HepG2 (cell line): Measurements from ENCODE around the gene CD109. TPM values are rescaled to one million over a fixed set of nuclear protein-coding genes. Genes with fewer than 3 reads are reported as not detected.

Source experiments
- ATAC-seq: fragments of 200-7000 bp; cut with Tn5 transposase; 3 replicates; pipeline ENCODE4 v1.9.1; 2020; ENCODE audit warnings: mild to moderate bottlenecking, moderate library complexity
- BruUV-seq: library from RNA; stranded (reverse); fragments of 400-500 nt; replicated peaks from 2 replicates; lab custom pipeline; 2021; lab: Mats Ljungman, UMichigan
- CTCF ChIA-PET: fragments of 300-600 bp; formaldehyde crosslinking; extraction: SDS; loops from one replicate; lab custom pipeline; 2021; ENCODE audit warnings: low total read pairs, inconsistent platforms, low intra/inter-chr PET ratio; lab: Yijun Ruan, JAX
- POLR2A ChIA-PET: fragments of 350-600 bp; sonication (Branson Sonifier 250); formaldehyde crosslinking; loops from one replicate; lab custom pipeline; 2020; ENCODE audit warnings: antibody characterized with exemption, inconsistent platforms; lab: Yijun Ruan, JAX
- DNase-seq: peaks from one replicate; pipeline ENCODE4 v3.0.0-alpha.2; 2015; ENCODE audit warnings: low spot score
- FAIRE-seq: peaks from 3 replicates; lab custom pipeline; 2011; peaks lifted over from hg19 to GRCh38; lab: Jason Lieb, UNC
- H2AFZ ChIP-seq: one replicate; pipeline ENCODE4 v1.6.1; 2011; ENCODE audit warnings: low read length, inconsistent platforms
- H3K27ac ChIP-seq: fragments of 300-600 bp; 3 replicates; pipeline ENCODE4 v1.8.0; 2011; ENCODE audit warnings: mixed run types, mild to moderate bottlenecking, mixed read lengths, low read length, inconsistent platforms; ENCODE audit not compliant: insufficient read depth; ENCODE audit errors: extremely low read length
- H3K27me3 ChIP-seq, 2 experiments: fragments of 200-600 bp in 1 of 2; 2 replicates in 1 of 2; 3 replicates in 1 of 2; pipeline versions ENCODE4 v1.6.0 to v1.8.0; 2011; ENCODE audit warnings: low read length in 2 of 2, mild to moderate bottlenecking in 2 of 2, moderate library complexity in 2 of 2, inconsistent platforms in 1 of 2; ENCODE audit not compliant: insufficient read depth in 2 of 2, control insufficient read depth in 1 of 2
- H3K36me3 ChIP-seq, 2 experiments: fragments of 200-600 bp in 1 of 2; replicated peaks in 1 of 2; 2 replicates in 1 of 2; 3 replicates in 1 of 2; pipeline versions ENCODE4 v1.5.1 to v1.8.0; 2011; ENCODE audit warnings: low read length in 2 of 2, inconsistent platforms in 1 of 2; ENCODE audit not compliant: insufficient read depth in 2 of 2, control insufficient read depth in 1 of 2
- H3K4me1 ChIP-seq: 2 replicates; pipeline ENCODE4 v1.5.1; 2012; ENCODE audit warnings: low read length, inconsistent platforms; ENCODE audit not compliant: insufficient read depth
- H3K4me2 ChIP-seq: 2 replicates; pipeline ENCODE4 v1.6.0; 2011; ENCODE audit warnings: low read depth, low read length, inconsistent platforms
- H3K4me3 ChIP-seq, 3 experiments: fragments of 200-600 bp in 1 of 3; sonication (generic), shearing (Covaris generic) in 1 of 3; replicated peaks in 1 of 3; 2 replicates each; pipeline ENCODE4 v1.5.1; 2011 to 2016; ENCODE audit warnings: low read length in 3 of 3, inconsistent platforms in 2 of 3, low read depth in 2 of 3, mild to moderate bottlenecking in 2 of 3, control low read depth in 1 of 3, mixed read lengths in 1 of 3; ENCODE audit not compliant: insufficient read depth in 1 of 3
- H3K79me2 ChIP-seq: one replicate; pipeline ENCODE4 v1.6.1; 2011; ENCODE audit warnings: low read length, inconsistent platforms; ENCODE audit not compliant: insufficient read depth
- H3K9ac ChIP-seq: 2 replicates; pipeline ENCODE4 v1.6.0; 2011; ENCODE audit warnings: mild to moderate bottlenecking, low read depth, low read length, inconsistent platforms; ENCODE audit not compliant: insufficient read depth
- H3K9me3 ChIP-seq: 2 replicates; pipeline ENCODE4 v1.5.1; 2012; ENCODE audit warnings: mild to moderate bottlenecking, low read length
- H4K20me1 ChIP-seq: 2 replicates; pipeline ENCODE4 v1.6.0; 2011; ENCODE audit warnings: inconsistent platforms, mild to moderate bottlenecking, low read length, moderate library complexity; ENCODE audit not compliant: insufficient read depth
- BHLHE40 ChIP-seq: IDR thresholded peaks from 2 replicates; pipeline ENCODE4 v1.6.1; 2011; ENCODE audit warnings: low read length, improper control_type of control experiment
- FOXA1 ChIP-seq, 2 experiments: fragments of 450-650 bp in 1 of 2; sonication (generic) in 1 of 2; formaldehyde crosslinking in 1 of 2; IDR thresholded peaks; 2 replicates each; pipeline versions ENCODE4 v1.4.0 to v1.6.1; 2016 to 2020; ENCODE audit warnings: missing genetic modification reagents in 1 of 2
- FOXA3 ChIP-seq: IDR thresholded peaks from 2 replicates; pipeline ENCODE4 v1.6.1; 2016; ENCODE audit warnings: missing genetic modification reagents, missing compliant biosample characterization
- FOXK1 ChIP-seq: sonication (generic); formaldehyde crosslinking; IDR thresholded peaks from 2 replicates; pipeline ENCODE4 v1.4.0; 2020; ENCODE audit warnings: low read depth, missing genetic modification reagents, borderline replicate concordance
- FOXP1 ChIP-seq, 2 experiments: fragments of 450-650 bp in 1 of 2; IDR thresholded peaks; 2 replicates each; pipeline ENCODE4 v1.6.1; 2017 to 2018; ENCODE audit warnings: antibody characterized with exemption in 1 of 2
- PAXIP1 ChIP-seq: sonication (generic); formaldehyde crosslinking; conservative IDR thresholded peaks from 2 replicates; pipeline ENCODE4 v1.4.0; 2020; ENCODE audit warnings: mild to moderate bottlenecking, missing genetic modification reagents, moderate library complexity
- SOX5 ChIP-seq: IDR thresholded peaks from 2 replicates; pipeline ENCODE4 v1.6.1; 2016; ENCODE audit warnings: borderline replicate concordance
- ZNF12 ChIP-seq: sonication (generic); formaldehyde crosslinking; IDR thresholded peaks from 2 replicates; pipeline ENCODE4 v1.5.0; 2020; ENCODE audit warnings: missing genetic modification reagents
- ZNF383 ChIP-seq: sonication (generic); formaldehyde crosslinking; IDR thresholded peaks from 2 replicates; pipeline ENCODE4 v1.4.0; 2020; ENCODE audit warnings: missing genetic modification reagents, mild to moderate bottlenecking, borderline replicate concordance
- WGBS: methylation state at CpG from one replicate; pipeline ENCODE4 v1.1.6; 2017; ENCODE audit warnings: low lambda C conversion rate; 5-methylcytosine and 5-hydroxymethylcytosine counted together
- in situ Hi-C: cut with HindIII; loops from 2 replicates; pipeline ENCODE4 v1.10.0; 2017; ENCODE audit warnings: low pct_unique_long_range_greater_than_20kb; ENCODE audit not compliant: extremely low pct_ligation_motif_present
- intact Hi-C: fragments of 100-400 bp; cut with micrococcal nuclease; formaldehyde crosslinking; loops from one replicate; pipeline ENCODE4 v1.10.0; 2022; ENCODE audit not compliant: unreplicated experiment
- polyA plus RNA-seq, 8 experiments: library from polyadenylated mRNA; depleted of rRNA in 3 of 8; stranded (reverse) in 7 of 8; unstranded in 1 of 8; fragments of >200 nt; fragmentation: Illumina TruSeq in 4 of 8; extraction: Trizol in 4 of 8; gene quantifications; 2 replicates each; pipeline versions ENCODE4 v1.2.1 to v1.2.3, GENCODE V29; 2011 to 2016; ENCODE audit warnings: low read depth in 4 of 8, missing spikeins in 1 of 8, mixed read lengths in 1 of 8; ENCODE audit not compliant: insufficient read depth in 1 of 8
- total RNA-seq, 5 experiments: library from RNA; depleted of rRNA; stranded (reverse); fragments of >200 nt; fragmentation: Illumina TruSeq; extraction: Trizol; gene quantifications; 2 replicates each; pipeline ENCODE4 v1.2.3, GENCODE V29; 2016; ENCODE audit warnings: low read depth in 1 of 5

CD109 gene
- total and polyA plus RNA-seq, 2 of the 13 experiments (the other 11 are each of a cell fraction or from before 2014, with no cell fraction given) = 0.93 to 2.1 TPM

GRCh38 chr6:73791336-73791735, 95.3 kb downstream of the CD109 start:
- CTCF ChIA-PET = no interaction called here
- DNase-seq (no peak), FAIRE-seq (no peak)
- 87% methylated on average over 6 of the region's 6 CpGs for WGBS
- Histone ChIP-seq H3K4me2 (no peak overlapping the region), H4K20me1 (no peaks in the 10 kb centered on the region), H3K27ac (no peak overlapping the region), H3K9me3 (no peaks in the 10 kb centered on the region), H3K36me3 (no peaks in the 10 kb centered on the region), H3K4me1 (peaks cover 15% of the 10 kb centered on the region), H3K27me3 (no peaks in the 10 kb centered on the region), H2AFZ (no peak overlapping the region), H3K79me2 (no peaks in the 10 kb centered on the region), H3K4me3 (no peak overlapping the region)
- in situ Hi-C loops = no loop called here
- POLR2A ChIA-PET = no interaction called here
- no TSS peak for BruUV-seq
- intact Hi-C loops = no loop called here
- TF ChIP-seq ZNF383 (CRISPR knock-in tag) (no peak), BHLHE40 (no peak), ZNF12 (CRISPR knock-in tag) (no peak)
- TF ChIP-seq, all 625 proteins: peak for 0
- no peak for ATAC-seq
- H3K9ac ChIP-seq = no peak overlapping the region

- no TSS peak for BruUV-seq
- Histone ChIP-seq H3K27me3 (no peaks in the 10 kb centered on the region), H4K20me1 (no peaks in the 10 kb centered on the region), H3K4me2 (no peak overlapping the region), H3K9me3 (no peaks in the 10 kb centered on the region), H3K4me3 (no peak overlapping the region), H2AFZ (no peak overlapping the region), H3K79me2 (no peaks in the 10 kb centered on the region), H3K9ac (no peak overlapping the region), H3K4me1 (peaks cover 15% of the 10 kb centered on the region), H3K36me3 (no peaks in the 10 kb centered on the region), H3K27ac (no peak overlapping the region)
- ChIA-PET POLR2A (no interaction called here), CTCF (no interaction called here)
- 12% methylated on average over 2 of the region's 2 CpGs for WGBS
- FAIRE-seq = no peak
- intact Hi-C loops (no loop called here), in situ Hi-C loops (no loop called here)
- ATAC-seq = peak; percentile 57; the same call in 2 of the 3 replicates
- peak; percentile 9 for DNase-seq
- TF ChIP-seq FOXA1 (IDR thresholded peaks at IDR 0.05) (no peak), FOXA1 (CRISPR knock-in tag; IDR thresholded peaks at IDR 0.05) (peak; percentile 42), PAXIP1 (0 out of 2 replicates have a peak, but pooled peaks have one; percentile 13), FOXA3 (CRISPR knock-in tag) (peak; percentile 62; the same call in 1 of the 2 replicates), SOX5 (peak; percentile 51; the same call in 1 of the 2 replicates), FOXP1 (IDR thresholded peaks at IDR 0.05) (no peak), FOXP1 (CRISPR knock-in tag; IDR thresholded peaks at IDR 0.05) (peak; percentile 37; the same call in 1 of the 2 replicates), FOXK1 (CRISPR knock-in tag) (no peak)
These were observed 96.7 kb downstream of the CD109 start for GRCh38 chr6:73792738-73793137.
